Activated CD4-positive, alpha-beta T cell treated with anti-CD3 and anti-CD28 coated beads, Interleukin-2, amount 50 U/mL, for 4 hours (primary cell): Measurements from ENCODE around the gene OCA2.

Experiments used
- DNase-seq, 2 experiments: peaks; one replicate each; pipeline ENCODE4 v3.0.0-alpha.2; 2020

OCA2 gene

GRCh38 chr15:27805261-27806220 lies 293.6 kb downstream of the OCA2 start:
- no peak for DNase-seq

- no peak for DNase-seq
These were observed 294.4 kb downstream of the OCA2 start for GRCh38 chr15:27804569-27805260.

DNA sequence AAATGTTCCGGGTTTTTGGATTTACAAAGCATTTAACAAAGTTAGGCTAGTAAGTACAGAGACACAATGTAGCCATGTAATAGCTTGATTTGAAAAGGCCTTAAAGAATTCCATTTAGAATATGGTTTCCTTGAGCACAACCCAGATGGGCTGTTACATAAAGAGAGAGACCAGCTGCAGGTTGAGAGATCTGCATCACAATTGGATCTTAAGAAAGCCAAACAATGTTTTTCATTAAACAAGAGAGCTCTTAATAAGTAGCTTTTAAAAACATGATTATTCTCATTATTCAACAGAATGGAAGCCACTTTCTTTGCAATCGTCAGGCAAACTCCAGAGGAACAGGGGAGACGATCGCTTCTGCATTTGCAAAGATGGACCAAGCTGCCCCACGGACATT lies 300.3 kb downstream of the OCA2 start:
- no peak for DNase-seq

- DNase-seq: no peak
These were observed 301.4 kb downstream of the OCA2 start for GRCh38 chr15:27797765-27798164.

DNA sequence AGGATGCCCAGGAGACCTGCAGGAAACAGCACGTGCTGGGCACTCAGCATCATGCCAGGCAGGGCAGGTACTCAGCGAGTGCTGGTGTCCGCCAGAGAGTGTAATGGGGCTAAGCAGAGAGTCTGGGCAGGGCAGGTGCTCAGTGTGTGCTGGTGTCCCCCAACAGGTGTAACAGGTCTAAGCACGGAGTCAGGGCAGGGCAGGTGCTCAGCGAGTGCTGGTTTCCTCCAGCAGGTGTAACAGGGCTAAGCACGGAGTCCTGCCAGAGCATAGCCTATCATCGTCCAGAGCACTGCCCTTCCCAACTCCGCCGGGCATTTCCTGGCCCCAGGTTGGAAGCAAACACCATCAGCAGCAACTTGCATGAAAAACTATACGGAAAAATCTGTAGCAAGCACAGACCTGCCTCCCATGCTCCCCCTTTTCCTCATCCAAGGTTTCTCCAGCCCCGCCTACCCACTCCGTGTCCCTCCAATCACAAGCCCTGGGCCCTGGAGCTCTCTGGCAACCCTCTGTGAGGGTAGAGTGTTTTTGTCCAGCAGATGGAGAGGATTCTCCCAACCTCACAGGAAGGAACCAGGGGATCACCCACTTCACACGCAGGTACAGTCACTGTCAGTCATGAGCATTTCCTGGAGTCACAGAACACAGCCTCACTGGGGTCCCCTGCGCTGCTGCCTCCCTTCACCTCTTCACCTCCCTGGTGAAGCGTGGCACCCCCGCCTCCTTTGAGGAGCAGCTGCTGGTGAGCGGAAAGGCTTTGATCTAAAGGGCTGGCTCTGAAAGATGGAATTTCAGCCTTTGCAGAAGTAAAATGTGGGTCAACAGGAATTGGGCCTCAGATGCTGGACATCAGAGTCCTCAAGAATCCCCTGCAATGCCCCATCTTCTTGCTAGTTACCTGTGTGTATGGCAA lies 302.5 kb downstream of the OCA2 start:
- DNase-seq: no peak

- no peak for DNase-seq
These were observed 306.3 kb downstream of the OCA2 start for GRCh38 chr15:27792756-27793264.

GRCh38 chr15:27790270-27790669 lies 308.8 kb downstream of the OCA2 start:
- no peak for DNase-seq

DNA sequence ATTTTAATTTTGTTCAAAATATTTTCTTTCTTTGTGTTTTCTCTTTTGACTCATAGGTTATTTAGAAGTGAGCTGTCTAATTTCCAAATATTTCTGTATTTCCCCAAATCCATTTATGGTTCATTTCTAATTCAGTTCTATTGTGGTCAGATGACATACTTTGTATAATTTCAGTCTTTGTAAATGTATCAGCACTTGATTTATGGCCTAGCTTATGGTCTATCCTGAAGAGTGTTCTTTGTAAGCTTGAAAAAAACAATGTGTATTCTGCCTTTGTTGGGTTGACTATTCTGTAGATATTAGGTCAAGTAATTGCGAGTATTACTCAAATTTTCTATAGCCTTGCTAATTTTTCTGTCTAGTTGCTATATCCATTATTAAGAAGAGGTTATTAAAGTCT lies 311.2 kb downstream of the OCA2 start:
- DNase-seq: no peak

GRCh38 chr15:27784107-27784506 lies 315.0 kb downstream of the OCA2 start:
- no peak for DNase-seq

DNA sequence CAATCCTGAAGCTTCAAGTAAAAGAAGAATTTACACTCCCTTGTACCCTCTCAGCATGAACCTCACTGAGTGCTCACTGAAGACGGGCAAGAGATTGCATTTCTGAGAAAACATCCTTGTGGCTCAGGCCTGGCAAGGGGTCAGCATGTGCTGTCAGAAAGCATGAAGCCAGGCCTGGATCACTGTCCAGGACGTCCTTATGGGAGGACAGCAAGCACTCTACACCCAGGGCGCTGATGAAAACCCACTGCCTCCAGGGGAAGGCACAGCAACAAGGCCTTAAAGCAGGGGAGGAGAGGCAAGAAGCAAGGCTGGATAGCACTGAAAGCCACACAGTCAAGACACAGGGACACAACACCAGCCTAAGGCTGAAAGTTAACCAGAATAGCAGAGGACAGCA lies 315.4 kb downstream of the OCA2 start:
- DNase-seq: no peak

GRCh38 chr15:27782125-27782524 lies 317.0 kb downstream of the OCA2 start:
- no peak for DNase-seq

- DNase-seq: no peak
These were observed 322.6 kb downstream of the OCA2 start for GRCh38 chr15:27776501-27776900.

DNA sequence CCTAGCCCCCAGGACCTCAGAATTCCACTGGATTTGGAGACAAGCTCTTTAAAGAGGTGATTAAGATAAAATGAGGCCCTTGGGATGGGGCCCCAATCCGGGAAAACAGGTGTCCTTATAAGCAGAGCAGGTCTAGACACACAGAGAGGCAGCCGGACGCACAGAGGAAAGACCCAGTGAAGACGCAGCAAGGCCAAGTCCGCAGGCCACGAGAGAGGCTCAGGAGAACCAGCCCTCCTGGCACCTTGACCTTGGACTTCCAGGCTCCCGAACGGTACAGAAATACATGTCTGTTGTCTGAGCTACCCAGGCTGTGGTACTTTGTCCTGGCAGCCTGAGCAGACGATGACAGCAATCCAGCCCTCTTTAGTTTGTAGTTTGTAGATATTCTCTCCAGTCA lies 324.5 kb downstream of the OCA2 start:
- no peak for DNase-seq

- DNase-seq: no peak
These were observed 324.9 kb downstream of the OCA2 start for GRCh38 chr15:27774191-27774590.

DNA sequence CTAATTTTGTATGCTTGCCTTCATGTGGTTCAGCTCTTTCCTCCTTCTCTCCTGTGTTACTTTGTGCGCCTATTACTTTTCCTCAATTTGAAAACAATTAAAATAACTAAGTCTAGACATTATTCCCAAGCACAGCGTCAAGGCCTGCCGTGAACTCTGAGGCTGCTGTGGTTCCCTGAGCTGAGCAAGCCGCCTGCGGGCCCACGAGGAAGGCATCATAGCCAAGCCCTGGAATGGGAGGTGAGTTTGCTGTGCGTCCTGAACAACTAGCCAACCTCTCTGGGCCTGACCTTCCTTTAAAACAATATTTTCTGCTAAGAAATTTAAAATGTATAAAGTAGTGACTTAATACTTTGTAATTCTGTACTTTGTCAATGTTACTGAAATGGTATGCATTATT lies 327.2 kb downstream of the OCA2 start:
- DNase-seq: no peak

GRCh38 chr15:27770769-27771554 lies 328.2 kb downstream of the OCA2 start:
- DNase-seq: no peak

GRCh38 chr15:27770086-27770607 lies 329.0 kb downstream of the OCA2 start:
- no peak for DNase-seq

- no peak for DNase-seq
These were observed 329.5 kb downstream of the OCA2 start for GRCh38 chr15:27769652-27770051.

DNA sequence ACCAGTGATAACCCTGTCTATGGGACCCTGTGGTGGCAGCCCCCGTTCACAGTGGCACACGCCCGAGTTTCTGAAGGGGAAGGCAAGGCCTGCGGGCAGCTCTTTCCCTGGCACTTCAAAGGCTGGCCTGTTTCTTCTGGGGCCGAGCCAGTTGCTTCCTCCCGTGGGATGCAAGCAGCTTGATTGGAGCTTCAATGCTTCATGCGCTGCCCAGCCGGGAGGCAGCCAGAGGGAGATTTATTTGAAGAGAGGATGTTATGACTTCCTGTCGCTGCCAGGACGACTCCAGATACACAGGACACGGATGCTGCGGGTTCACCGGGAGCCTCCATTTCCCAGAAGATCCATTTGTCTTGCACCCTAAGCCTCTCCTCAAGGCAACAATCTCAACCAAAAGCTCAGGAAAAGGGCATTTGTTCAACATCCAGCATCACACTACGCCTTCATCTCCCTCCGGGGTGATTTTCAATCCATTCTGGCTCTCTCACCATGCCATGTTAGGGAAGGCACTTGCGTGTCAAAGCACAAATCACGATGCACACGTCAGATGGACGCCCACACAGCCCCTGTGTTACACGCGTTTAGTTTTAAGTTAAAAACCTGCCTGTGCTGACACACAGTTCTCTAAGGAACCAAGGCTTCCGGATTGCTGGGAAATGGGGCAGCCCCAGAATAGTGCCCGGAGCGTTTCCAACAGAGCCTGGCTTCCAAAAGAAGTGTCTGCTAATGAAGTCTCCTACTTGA lies 330.2 kb downstream of the OCA2 start:
- DNase-seq: no peak

DNA sequence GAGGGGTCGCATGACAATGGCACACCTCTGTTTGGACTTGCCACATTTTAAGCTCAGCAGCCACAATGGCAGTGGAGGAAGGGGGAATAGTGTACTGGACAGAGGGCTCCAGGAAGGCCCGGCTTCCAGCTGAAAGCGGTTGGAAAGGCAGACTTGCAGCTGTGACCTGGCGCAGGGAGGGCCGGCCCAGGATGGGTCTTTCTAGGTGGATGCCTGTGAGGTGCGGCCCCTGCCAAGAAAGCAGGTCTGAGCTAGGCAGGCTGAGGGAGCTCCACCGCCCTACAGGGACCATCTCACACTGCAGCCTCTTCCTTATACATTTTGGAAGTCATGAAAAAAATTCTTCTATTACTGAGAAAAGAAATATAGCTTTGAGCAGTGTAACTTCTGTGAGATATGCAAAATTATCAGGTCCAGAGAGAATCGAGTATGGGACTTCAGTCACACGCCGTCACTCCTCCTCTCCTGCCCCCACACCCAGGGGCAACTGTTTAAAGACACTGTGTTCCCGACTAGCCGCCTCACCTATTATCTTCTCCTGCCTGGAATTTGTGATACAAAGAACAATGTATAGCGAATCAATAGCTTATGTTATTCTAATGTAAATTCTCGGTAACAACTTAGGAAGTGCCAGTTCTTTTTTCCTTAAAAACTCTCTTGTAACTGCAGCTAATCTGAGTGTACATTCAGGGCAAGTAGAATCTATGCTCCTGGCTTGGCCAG lies 331.0 kb downstream of the OCA2 start:
- DNase-seq: no peak
